Measurements from ENCODE around the gene ELK4. TPM values are rescaled to one million over a fixed set of nuclear protein-coding genes. Genes with fewer than 3 reads are reported as not detected.
A peak's percentile ranks its signal among the peaks of the same experiment; 100 is the strongest.

The ELK4 gene
- total and polyA plus RNA-seq, 2 of the 13 experiments (the other 11 are each of a cell fraction or from before 2014, with no cell fraction given) = 8.3 to 13.1 TPM

DNA sequence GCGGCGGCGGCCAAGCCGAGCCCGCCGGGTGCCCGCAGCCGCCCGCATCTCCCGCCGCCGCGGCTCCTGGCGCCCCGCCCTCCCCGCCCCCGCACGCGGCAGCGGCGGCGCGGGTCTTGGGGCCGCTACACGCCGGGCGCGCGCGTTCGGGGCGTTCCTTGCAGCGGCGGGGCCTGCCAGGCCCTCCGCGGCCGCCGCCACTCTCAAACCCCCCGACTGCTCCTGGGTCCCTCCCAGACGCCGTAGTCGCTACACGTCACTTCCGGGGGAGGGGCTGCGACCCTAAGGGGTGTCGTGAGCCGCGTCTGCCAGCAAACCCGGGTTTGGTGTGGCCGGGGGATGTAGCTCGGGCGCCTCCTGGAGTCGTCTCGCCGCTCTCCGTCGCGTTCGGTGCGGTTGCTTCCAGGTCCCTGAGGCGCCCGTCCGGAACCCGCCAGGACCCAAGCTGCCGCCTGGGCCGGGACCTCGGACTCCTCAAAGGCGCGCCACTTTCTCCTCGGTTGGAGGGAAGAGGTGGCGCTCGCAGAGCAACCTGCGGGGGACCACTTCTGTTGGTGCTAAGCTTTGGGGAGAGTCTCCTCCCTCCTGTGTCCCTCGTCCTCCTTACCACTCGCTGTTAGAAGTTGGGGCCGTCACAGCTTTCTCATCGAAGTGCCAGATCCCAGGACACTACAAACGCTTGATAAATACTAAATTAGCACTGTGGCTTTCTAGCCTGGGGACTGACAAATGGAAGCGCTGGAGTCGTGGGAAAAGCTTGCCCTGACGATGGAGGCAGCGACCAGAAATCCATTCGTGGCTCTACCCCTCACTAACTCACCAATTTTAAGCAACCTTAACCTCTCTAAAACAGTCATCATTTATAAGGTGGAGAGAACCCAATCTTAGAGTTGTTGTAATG, at the start of gene ELK4 (continued):
- TF ChIP-seq GPBP1L1 (CRISPR knock-in tag; IDR thresholded peaks at IDR 0.05) = no peak
- TF ChIP-seq ZFP82 (CRISPR knock-in tag; IDR thresholded peaks at IDR 0.05; ENCODE audit: borderline replicate concordance) = no peak
- TF ChIP-seq HDAC1 (CRISPR knock-in tag; IDR thresholded peaks at IDR 0.05) = peak; percentile 58
- no peak for TF ChIP-seq ZNF280D (CRISPR knock-in tag; IDR thresholded peaks at IDR 0.05)
- TF ChIP-seq ZFP36L2 (CRISPR knock-in tag; IDR thresholded peaks at IDR 0.05) = no peak
- TF ChIP-seq ZHX2 (IDR thresholded peaks at IDR 0.05; ENCODE audit: low read depth) = 0 out of 2 replicates have a peak, but pooled peaks have one; percentile 31
- 0 out of 2 replicates have a peak, but pooled peaks have one; percentile 24 for TF ChIP-seq ZHX2 (CRISPR knock-in tag; IDR thresholded peaks at IDR 0.05; ENCODE audit: borderline replicate concordance)
- no peak for TF ChIP-seq ZNF367 (CRISPR knock-in tag; IDR thresholded peaks at IDR 0.05; ENCODE audit: borderline replicate concordance)
- TF ChIP-seq ZFX (CRISPR knock-in tag; IDR thresholded peaks at IDR 0.05; ENCODE audit: low read depth) = peak; percentile 87
- TF ChIP-seq ZSCAN22 (CRISPR knock-in tag; IDR thresholded peaks at IDR 0.05) = no peak
- TF ChIP-seq ZSCAN12 (CRISPR knock-in tag; IDR thresholded peaks at IDR 0.05) = no peak
- TF ChIP-seq ZNF629 (CRISPR knock-in tag; conservative IDR thresholded peaks at IDR 0.05) = 0 out of 2 replicates have a peak, but pooled peaks have one; percentile 29
- no peak for TF ChIP-seq NR3C1 (CRISPR knock-in tag; IDR thresholded peaks at IDR 0.05)
- peak; percentile 90 for TF ChIP-seq MAZ (IDR thresholded peaks at IDR 0.05; ENCODE audit: borderline replicate concordance, low read depth, low read length)
- peak; percentile 29; the same call in 1 of the 2 replicates for TF ChIP-seq MAZ (CRISPR knock-in tag; IDR thresholded peaks at IDR 0.05; ENCODE audit: low read depth)
- TF ChIP-seq AGO2 (optimal IDR thresholded peaks at IDR 0.05; ENCODE audit: low read depth, low read length) = peak; percentile 91
- TF ChIP-seq ZNF331 (CRISPR knock-in tag; IDR thresholded peaks at IDR 0.05) = peak; percentile 68; the same call in 1 of the 2 replicates
- TF ChIP-seq ZNF292 (CRISPR knock-in tag; IDR thresholded peaks at IDR 0.05; ENCODE audit: borderline replicate concordance, low read depth) = no peak
- TF ChIP-seq MEIS1 (CRISPR knock-in tag; IDR thresholded peaks at IDR 0.05; ENCODE audit: borderline replicate concordance) = no peak
